ENCODE data around the gene KRTAP16-1.

DNA sequence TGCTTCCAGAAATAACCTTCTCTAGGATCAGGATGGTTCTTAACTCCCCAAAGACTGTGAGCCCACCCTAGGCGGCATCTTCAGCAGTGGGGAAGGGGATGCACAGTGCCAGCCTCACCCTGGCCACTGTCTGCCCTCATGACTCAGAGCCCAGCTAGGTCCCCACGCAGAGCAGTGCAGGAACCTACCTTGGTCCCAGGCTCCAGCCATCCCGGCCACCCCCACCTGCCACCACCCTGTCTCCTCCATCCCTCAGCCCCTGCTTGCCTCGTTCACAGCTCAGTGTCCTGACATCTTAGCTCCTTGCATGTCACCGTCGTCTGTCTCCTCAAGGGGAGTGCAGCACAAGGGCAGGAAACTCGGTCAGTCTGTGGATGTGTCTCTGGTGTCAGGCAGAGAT is 22.5 kb upstream of the KRTAP16-1 start:
- TF ChIP-seq POLR2AphosphoS5 (IDR thresholded peaks at IDR 0.05; ENCODE audit: low read depth, low read length) (no peak), REST (IDR thresholded peaks at IDR 0.05; ENCODE audit: insufficient read depth in 1 of 2, low read depth in 2 of 2, low read length in 2 of 2) (no peak), SIN3A (IDR thresholded peaks at IDR 0.05; ENCODE audit: borderline replicate concordance, insufficient read depth, low read length) (no peak)

Data from PFSK-1 (cell line).